Measurements from ENCODE around the gene F13A1.

- TF ChIP-seq POLR2AphosphoS5 (IDR thresholded peaks at IDR 0.05) (no peak), EP300 (IDR thresholded peaks at IDR 0.05) (no peak)
- TF ChIP-seq, protein P1, sequence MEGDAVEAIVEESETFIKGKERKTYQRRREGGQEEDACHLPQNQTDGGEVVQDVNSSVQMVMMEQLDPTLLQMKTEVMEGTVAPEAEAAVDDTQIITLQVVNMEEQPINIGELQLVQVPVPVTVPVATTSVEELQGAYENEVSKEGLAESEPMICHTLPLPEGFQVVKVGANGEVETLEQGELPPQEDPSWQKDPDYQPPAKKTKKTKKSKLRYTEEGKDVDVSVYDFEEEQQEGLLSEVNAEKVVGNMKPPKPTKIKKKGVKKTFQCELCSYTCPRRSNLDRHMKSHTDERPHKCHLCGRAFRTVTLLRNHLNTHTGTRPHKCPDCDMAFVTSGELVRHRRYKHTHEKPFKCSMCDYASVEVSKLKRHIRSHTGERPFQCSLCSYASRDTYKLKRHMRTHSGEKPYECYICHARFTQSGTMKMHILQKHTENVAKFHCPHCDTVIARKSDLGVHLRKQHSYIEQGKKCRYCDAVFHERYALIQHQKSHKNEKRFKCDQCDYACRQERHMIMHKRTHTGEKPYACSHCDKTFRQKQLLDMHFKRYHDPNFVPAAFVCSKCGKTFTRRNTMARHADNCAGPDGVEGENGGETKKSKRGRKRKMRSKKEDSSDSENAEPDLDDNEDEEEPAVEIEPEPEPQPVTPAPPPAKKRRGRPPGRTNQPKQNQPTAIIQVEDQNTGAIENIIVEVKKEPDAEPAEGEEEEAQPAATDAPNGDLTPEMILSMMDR (IDR thresholded peaks at IDR 0.05), result no peak
Measured at GRCh38 chr6:6331946-6332601, 11.6 kb upstream of the F13A1 start.

Data from suprapubic skin (tissue), 4 donors.